Effector CD8-positive, alpha-beta T cell (primary cell): Measurements from ENCODE around the gene MPRIP.

Source experiments
- DNase-seq: peaks from one replicate; lab custom pipeline; 2025; lab: John Stamatoyannopoulos, UW

The MPRIP gene

DNA sequence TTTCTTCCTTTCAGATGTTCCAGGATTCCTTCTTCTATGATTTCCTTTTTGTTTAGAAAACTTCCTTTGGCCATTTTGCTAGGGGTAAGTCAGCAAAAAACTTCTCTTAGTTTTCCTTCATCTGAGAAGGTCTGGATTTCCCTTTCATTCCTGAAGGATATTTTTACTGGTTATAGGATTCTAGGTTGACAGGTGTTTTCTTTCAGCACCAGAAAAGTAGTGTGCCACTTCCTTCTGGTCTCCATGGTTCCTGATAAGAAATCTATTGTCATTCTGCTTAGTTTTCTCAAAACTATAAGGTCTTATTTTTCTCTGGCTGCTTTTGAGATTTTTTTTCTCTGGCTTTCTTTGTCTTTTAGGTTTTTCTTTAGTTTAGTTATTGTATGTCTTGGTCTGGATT is 27.6 kb downstream of the MPRIP start:
- DNase-seq, result no peak

- DNase-seq, result no peak
Observed at GRCh38 chr17:17070931-17071330, 28.7 kb downstream of the MPRIP start.

- DNase-seq, result no peak
Observed at GRCh38 chr17:17071531-17072360, 29.5 kb downstream of the MPRIP start.

GRCh38 chr17:17072546-17072945 is 30.3 kb downstream of the MPRIP start:
- no peak for DNase-seq

DNA sequence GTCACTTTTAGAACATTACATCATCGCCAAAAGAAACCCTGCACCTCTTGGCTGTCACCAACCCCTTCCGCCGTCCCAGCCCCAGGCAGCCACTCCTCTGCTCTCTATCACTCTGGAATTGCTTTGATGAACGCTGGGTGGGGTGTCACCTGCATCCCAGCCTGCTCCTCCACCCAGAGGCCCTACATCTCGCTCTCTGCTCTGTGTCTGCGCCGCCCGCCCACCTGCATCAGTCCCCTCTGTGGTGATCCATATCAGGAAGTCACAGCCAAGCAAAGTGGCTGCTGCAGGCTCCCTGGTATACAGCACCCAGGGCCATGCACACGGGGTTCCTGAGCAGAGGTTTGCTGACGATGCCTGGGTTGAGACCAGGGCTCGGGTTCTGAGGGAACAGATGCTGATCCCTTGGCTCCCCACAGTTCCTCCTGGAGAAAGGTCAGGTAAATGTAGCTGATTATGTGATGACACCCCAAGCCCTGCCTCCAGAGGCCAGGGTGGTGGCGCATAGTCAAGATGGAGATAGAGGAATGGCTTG is 30.8 kb downstream of the MPRIP start:
- no peak for DNase-seq

DNA sequence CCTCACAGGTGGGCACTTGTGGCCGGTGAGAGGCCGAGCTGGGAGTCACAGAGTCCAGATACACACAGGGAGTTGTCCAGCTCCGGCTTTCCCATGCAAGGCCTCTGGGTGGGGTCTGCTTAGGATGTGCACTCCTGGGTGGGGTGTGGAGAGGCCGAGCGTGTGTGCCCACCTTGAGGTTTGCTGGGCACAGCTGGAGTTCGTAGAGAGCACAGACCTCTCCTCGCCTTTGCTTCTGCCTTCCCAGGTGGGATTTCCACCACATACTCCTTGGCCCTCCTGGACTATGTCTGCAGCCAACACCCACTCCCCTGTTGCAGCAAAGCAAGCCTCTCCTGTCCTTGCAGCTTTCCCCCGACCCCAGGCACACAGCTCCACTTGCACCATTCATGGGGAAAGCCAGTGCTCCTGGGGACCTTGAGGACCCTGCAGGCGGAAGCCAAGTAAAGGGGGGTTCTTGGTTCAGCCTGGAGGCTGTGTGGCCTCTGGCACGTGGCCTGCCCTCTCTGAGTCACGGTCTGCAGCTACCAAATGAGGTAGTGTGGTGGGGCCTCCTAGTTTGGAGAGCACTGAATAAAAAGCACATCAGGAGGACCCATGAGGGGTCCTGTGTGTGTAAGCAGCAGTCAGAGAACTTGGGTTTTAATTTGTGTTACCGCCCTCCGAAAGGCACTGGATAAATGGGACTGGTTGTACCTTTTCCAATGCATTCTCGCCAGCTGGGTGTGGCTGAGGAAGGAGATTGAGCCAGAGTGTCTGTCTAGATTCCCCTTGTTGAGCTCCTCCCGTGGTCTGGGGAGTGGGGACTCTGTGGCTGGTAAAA is 31.5 kb downstream of the MPRIP start:
- DNase-seq, result no peak

- no peak for DNase-seq
Observed at GRCh38 chr17:17075125-17075781, 33.0 kb downstream of the MPRIP start.

DNA sequence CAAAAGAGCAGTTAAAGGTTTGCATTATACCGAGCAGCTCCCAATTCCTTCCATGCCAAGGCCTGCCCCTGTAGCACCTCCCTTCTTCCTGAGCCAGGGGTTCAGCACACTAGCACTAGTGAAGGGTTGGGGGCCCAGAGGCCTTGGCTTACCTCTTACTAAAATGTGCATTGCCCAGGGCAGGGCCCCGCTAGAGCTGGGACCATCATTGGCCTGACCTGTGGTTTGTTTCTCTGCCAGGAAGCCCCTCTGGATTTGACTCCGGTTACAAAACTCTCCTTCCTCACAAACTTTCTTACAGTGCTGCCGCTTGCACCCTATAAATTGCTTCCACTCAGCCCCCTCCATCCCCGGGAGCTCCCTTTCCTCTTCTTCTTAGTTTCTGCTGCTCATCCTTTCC is 33.8 kb downstream of the MPRIP start:
- no peak for DNase-seq

DNA sequence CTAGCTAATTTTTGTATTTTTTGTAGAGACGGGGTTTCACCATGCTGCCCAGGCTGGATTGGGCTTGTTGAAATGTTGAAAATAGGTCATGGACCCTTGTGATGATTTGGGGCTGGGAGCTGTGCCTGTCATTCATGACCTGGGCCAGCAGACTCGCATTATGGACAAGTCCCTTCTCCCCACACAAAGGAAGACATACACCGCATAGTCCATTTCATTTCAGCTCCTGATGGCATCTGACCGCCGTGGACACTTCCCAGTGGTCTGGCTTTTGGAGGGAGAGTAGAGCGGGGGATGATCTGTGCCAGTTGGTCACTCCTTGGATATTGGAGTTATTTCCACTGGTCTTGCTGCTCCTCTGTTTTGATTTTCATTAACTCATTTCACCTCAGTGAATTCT is 34.8 kb downstream of the MPRIP start:
- no peak for DNase-seq

- no peak for DNase-seq
Observed at GRCh38 chr17:17077861-17078732, 35.8 kb downstream of the MPRIP start.

GRCh38 chr17:17078832-17079231 is 36.6 kb downstream of the MPRIP start:
- DNase-seq, result no peak

- DNase-seq, result no peak
Observed at GRCh38 chr17:17079336-17079735, 37.1 kb downstream of the MPRIP start.

DNA sequence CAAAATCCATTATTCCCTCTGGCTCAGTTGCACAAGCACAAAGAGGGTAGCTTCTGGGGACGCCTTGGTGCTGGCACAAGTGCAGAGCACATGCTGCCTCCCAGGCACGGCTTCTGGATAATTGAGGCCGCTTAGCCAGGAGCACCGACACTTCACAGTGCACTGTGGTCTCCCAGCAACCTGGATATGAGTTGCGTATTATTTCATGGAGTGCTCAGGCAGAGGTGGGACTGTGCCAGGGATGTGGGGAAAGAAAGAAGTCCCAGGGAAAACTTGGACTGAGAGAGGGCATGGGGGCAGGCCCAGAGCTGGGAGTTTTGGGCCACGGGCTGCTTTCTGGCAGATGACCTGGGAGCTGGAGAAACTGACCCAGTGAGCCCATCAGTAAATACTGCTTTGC is 37.5 kb downstream of the MPRIP start:
- DNase-seq, result no peak

- no peak for DNase-seq
Observed at GRCh38 chr17:17080181-17080631, 37.9 kb downstream of the MPRIP start.

GRCh38 chr17:17080781-17081180 is 38.5 kb downstream of the MPRIP start:
- DNase-seq, result no peak

GRCh38 chr17:17081304-17081940 is 39.2 kb downstream of the MPRIP start:
- no peak for DNase-seq

- no peak for DNase-seq
Observed at GRCh38 chr17:17082878-17083277, 40.6 kb downstream of the MPRIP start.

DNA sequence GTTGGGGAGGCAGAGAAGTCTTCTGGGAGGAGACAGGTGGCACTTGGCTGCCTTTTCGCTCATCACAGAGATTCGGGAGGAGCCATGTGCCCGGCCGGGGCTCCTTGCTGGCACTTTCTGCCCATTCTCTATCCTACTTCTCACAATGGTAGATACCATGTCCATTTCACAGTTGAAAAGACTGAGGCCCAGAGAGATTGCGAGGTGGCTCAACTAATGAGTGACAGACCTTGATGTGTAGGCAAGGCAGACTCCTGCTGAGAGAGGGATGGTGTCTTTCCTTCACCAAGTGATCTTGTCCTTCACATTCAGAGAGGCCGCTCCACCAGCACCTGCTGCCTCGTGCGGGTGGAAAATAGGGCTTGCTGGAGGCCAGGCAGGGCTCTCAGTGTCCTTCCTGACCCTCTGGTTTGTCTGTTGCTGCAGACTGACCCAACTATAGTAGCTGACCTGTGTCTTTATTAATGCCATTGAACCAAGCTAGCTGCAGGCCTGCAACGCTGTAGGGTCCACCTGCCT is 42.1 kb downstream of the MPRIP start:
- no peak for DNase-seq

GRCh38 chr17:17084941-17085340 is 42.7 kb downstream of the MPRIP start:
- DNase-seq, result no peak

- no peak for DNase-seq
Observed at GRCh38 chr17:17086585-17086984, 44.3 kb downstream of the MPRIP start.
